Lower leg skin (tissue), 3 donors: ENCODE measurements around the gene SULT1C3.

Experiments
- POLR2A ChIP-seq, 2 donors: fragments of 450-650 bp; IDR thresholded peaks; one replicate each; pipeline ENCODE4 v1.6.1; 2016 to 2017; ENCODE audit warnings: antibody characterized with exemption in 2 of 2, mild to moderate bottlenecking in 1 of 2, moderate library complexity in 1 of 2
- TF ChIP-seq, protein P1 (sequence below), 3 donors: fragments of 450-650 bp; IDR thresholded peaks; one replicate each; pipeline ENCODE4 v1.5.1; 2016; ENCODE audit warnings: antibody characterized with exemption in 3 of 3, mild to moderate bottlenecking in 3 of 3, moderate library complexity in 2 of 3

- TF ChIP-seq, protein P1, sequence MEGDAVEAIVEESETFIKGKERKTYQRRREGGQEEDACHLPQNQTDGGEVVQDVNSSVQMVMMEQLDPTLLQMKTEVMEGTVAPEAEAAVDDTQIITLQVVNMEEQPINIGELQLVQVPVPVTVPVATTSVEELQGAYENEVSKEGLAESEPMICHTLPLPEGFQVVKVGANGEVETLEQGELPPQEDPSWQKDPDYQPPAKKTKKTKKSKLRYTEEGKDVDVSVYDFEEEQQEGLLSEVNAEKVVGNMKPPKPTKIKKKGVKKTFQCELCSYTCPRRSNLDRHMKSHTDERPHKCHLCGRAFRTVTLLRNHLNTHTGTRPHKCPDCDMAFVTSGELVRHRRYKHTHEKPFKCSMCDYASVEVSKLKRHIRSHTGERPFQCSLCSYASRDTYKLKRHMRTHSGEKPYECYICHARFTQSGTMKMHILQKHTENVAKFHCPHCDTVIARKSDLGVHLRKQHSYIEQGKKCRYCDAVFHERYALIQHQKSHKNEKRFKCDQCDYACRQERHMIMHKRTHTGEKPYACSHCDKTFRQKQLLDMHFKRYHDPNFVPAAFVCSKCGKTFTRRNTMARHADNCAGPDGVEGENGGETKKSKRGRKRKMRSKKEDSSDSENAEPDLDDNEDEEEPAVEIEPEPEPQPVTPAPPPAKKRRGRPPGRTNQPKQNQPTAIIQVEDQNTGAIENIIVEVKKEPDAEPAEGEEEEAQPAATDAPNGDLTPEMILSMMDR (IDR thresholded peaks at IDR 0.05) = no peak
- TF ChIP-seq POLR2A (IDR thresholded peaks at IDR 0.05) = no peak
Measured at GRCh38 chr2:108285616-108286015, 45.8 kb downstream of the SULT1C3 start.
